Nephron progenitor cell (in vitro differentiated cells): Measurements from ENCODE around the gene ZNF609.
A peak's percentile ranks its signal among the peaks of the same experiment; 100 is the strongest.

Experiments
- DNase-seq: peaks from one replicate; pipeline ENCODE4 v3.0.0; 2021
- H3K27ac Mint-ChIP-seq: 2 replicates; pipeline ENCODE4 v1.8.0; 2021; ENCODE audit warnings: mild to moderate bottlenecking, moderate library complexity, mixed read lengths
- H3K27me3 Mint-ChIP-seq: 2 replicates; pipeline ENCODE4 v1.8.0; 2021; ENCODE audit warnings: mild to moderate bottlenecking, low read depth, mixed read lengths; ENCODE audit not compliant: poor library complexity
- H3K36me3 Mint-ChIP-seq: 2 replicates; pipeline ENCODE4 v1.8.0; 2021; ENCODE audit warnings: low read depth, mixed read lengths
- H3K4me1 Mint-ChIP-seq: 2 replicates; pipeline ENCODE4 v1.8.0; 2021; ENCODE audit warnings: mixed read lengths
- H3K4me3 Mint-ChIP-seq: 2 replicates; pipeline ENCODE4 v1.8.0; 2021; ENCODE audit warnings: mild to moderate bottlenecking, moderate library complexity, mixed read lengths
- H3K9me3 Mint-ChIP-seq: 2 replicates; pipeline ENCODE4 v1.8.0; 2021; ENCODE audit warnings: mild to moderate bottlenecking, moderate library complexity, mixed read lengths
- CTCF ChIP-seq: fragments of 200-600 bp; sonication (generic); IDR thresholded peaks from 2 replicates; pipeline ENCODE4 v1.5.0; 2021; ENCODE audit warnings: antibody characterized with exemption

ZNF609 gene

GRCh38 chr15:64460724-64461720 is 644 bp downstream of the ZNF609 start:
- peak overlapping the region; percentile 92 for H3K4me3 Mint-ChIP-seq
- H3K4me1 Mint-ChIP-seq: peaks cover 90% of the 10 kb centered on the region
- no peak for TF ChIP-seq CTCF
- DNase-seq: no peak
- peaks cover 8% of the 10 kb centered on the region for H3K36me3 Mint-ChIP-seq
- H3K9me3 Mint-ChIP-seq: no peaks in the 10 kb centered on the region
- peaks cover 3% of the 10 kb centered on the region for H3K27me3 Mint-ChIP-seq
- H3K27ac Mint-ChIP-seq: peak overlapping the region; percentile 97

- Mint-ChIP-seq H3K36me3 (peaks cover 8% of the 10 kb centered on the region), H3K9me3 (no peaks in the 10 kb centered on the region), H3K4me3 (peak overlapping the region; percentile 92), H3K4me1 (peaks cover 90% of the 10 kb centered on the region), H3K27me3 (peaks cover 3% of the 10 kb centered on the region), H3K27ac (peak overlapping the region; percentile 97)
- DNase-seq: peak; percentile 20
- TF ChIP-seq CTCF: no peak
These were observed 1.4 kb downstream of the ZNF609 start for GRCh38 chr15:64461721-64462162.

GRCh38 chr15:64462492-64462891 is 2.1 kb downstream of the ZNF609 start:
- DNase-seq: no peak
- TF ChIP-seq CTCF: no peak
- Mint-ChIP-seq H3K27me3 (peaks cover 3% of the 10 kb centered on the region), H3K4me1 (peaks cover 90% of the 10 kb centered on the region), H3K27ac (no peak overlapping the region), H3K4me3 (peak overlapping the region; percentile 92), H3K36me3 (peaks cover 14% of the 10 kb centered on the region), H3K9me3 (no peaks in the 10 kb centered on the region)

- peaks cover 3% of the 10 kb centered on the region for H3K27me3 Mint-ChIP-seq
- no peak for TF ChIP-seq CTCF
- DNase-seq: no peak
- H3K27ac Mint-ChIP-seq: no peak overlapping the region
- H3K4me1 Mint-ChIP-seq: peaks cover 82% of the 10 kb centered on the region
- peaks cover 29% of the 10 kb centered on the region for H3K36me3 Mint-ChIP-seq
- no peaks in the 10 kb centered on the region for H3K9me3 Mint-ChIP-seq
- peak overlapping the region; percentile 37 for H3K4me3 Mint-ChIP-seq
These were observed 4.1 kb downstream of the ZNF609 start for GRCh38 chr15:64464276-64465005.

GRCh38 chr15:64466408-64467141 is 6.2 kb downstream of the ZNF609 start:
- Mint-ChIP-seq H3K9me3 (no peaks in the 10 kb centered on the region), H3K27ac (peak overlapping the region; percentile 65), H3K4me3 (no peak overlapping the region), H3K27me3 (peaks cover 3% of the 10 kb centered on the region), H3K4me1 (peaks cover 71% of the 10 kb centered on the region), H3K36me3 (peaks cover 42% of the 10 kb centered on the region)
- TF ChIP-seq CTCF: no peak
- DNase-seq: no peak
